ENCODE measurements around the gene HDAC9. TPM values are rescaled to one million over a fixed set of nuclear protein-coding genes. Genes with fewer than 3 reads are reported as not detected.

HDAC9 gene
- total RNA-seq, 4 donors from 2014 or later, result 3.0 to 14.0 (median 5.6) TPM

GRCh38 chr7:18535810-18536415 is 40.4 kb downstream of the HDAC9 start:
- DNase-seq (peak; percentile 13 to 63), ATAC-seq (peak; percentile 94 to 95)
- TF ChIP-seq CTCF (IDR thresholded peaks at IDR 0.05 in 4 of 5, conservative IDR thresholded peaks at IDR 0.05 in 1 of 5), result no peak
- TF ChIP-seq POLR2A (IDR thresholded peaks at IDR 0.05), result no peak
- Histone ChIP-seq H3K27me3 (no peaks in the 10 kb centered on the region), H3K36me3 (no peaks in the 10 kb centered on the region), H3K9me3 (no peaks in the 10 kb centered on the region), H3K4me3 (peak overlapping the region in 1 of 4 donors; percentile 11), H3K27ac (peak overlapping the region; percentile 56 to 69 (median 66)), H3K4me1 (peaks cover 39 to 42% of the 10 kb centered on the region in 2 donors)
- in situ Hi-C loops (cut with MboI; ENCODE audit: low sequenced_read_pairs in 4 of 4) (no loop called here), intact Hi-C loops (cut with DNase I; ENCODE audit: low total_unique reads) (loop anchor here (5.0 kb wide), 1 partner anchor 39 kb away; the partner anchor contains the start of gene HDAC9)

GRCh38 chr7:18536486-18536885 is 40.9 kb downstream of the HDAC9 start:
- no peak for ATAC-seq
- H3K36me3 ChIP-seq, result no peaks in the 10 kb centered on the region
- H3K9me3 ChIP-seq, result no peaks in the 10 kb centered on the region
- peak overlapping the region in 1 of 4 donors; percentile 11 for H3K4me3 ChIP-seq
- intact Hi-C loops (cut with DNase I; ENCODE audit: low total_unique reads), result loop anchor here (5.0 kb wide), 1 partner anchor 39 kb away; the partner anchor contains the start of gene HDAC9
- peaks cover 44 to 47% of the 10 kb centered on the region in 2 donors for H3K4me1 ChIP-seq
- H3K27ac ChIP-seq, result peak overlapping the region; percentile 56 to 69 (median 66)
- in situ Hi-C loops (cut with MboI; ENCODE audit: low sequenced_read_pairs in 4 of 4), result no loop called here
- no peaks in the 10 kb centered on the region for H3K27me3 ChIP-seq
- no peak for DNase-seq
- no peak for TF ChIP-seq POLR2A (IDR thresholded peaks at IDR 0.05)
- TF ChIP-seq CTCF (IDR thresholded peaks at IDR 0.05 in 4 of 5, conservative IDR thresholded peaks at IDR 0.05 in 1 of 5), result no peak

GRCh38 chr7:18538554-18539250 is 43.2 kb downstream of the HDAC9 start:
- Histone ChIP-seq H3K27me3 (no peaks in the 10 kb centered on the region), H3K4me1 (peaks cover 49 to 51% of the 10 kb centered on the region in 2 donors), H3K36me3 (no peaks in the 10 kb centered on the region), H3K4me3 (no peak overlapping the region), H3K27ac (peak overlapping the region; percentile 20 to 69 (median 41)), H3K9me3 (no peaks in the 10 kb centered on the region)
- TF ChIP-seq CTCF (IDR thresholded peaks at IDR 0.05 in 4 of 5, conservative IDR thresholded peaks at IDR 0.05 in 1 of 5), result no peak
- TF ChIP-seq POLR2A (IDR thresholded peaks at IDR 0.05), result no peak
- ATAC-seq (no peak), DNase-seq (no peak)
- in situ Hi-C loops (cut with MboI; ENCODE audit: low sequenced_read_pairs in 4 of 4) (no loop called here), intact Hi-C loops (cut with DNase I; ENCODE audit: low total_unique reads) (loop anchor here (5.0 kb wide), 1 partner anchor 41 kb away; the partner anchor contains the start of gene HDAC9)

- Histone ChIP-seq H3K27me3 (no peaks in the 10 kb centered on the region), H3K36me3 (no peaks in the 10 kb centered on the region), H3K27ac (peak overlapping the region in 3 of 4 donors; percentile 7 to 59 (median 46)), H3K4me1 (peaks cover 47% of the 10 kb centered on the region in 2 donors), H3K4me3 (no peak overlapping the region), H3K9me3 (no peaks in the 10 kb centered on the region)
- intact Hi-C loops (cut with DNase I; ENCODE audit: low total_unique reads) (no loop called here), in situ Hi-C loops (cut with MboI; ENCODE audit: low sequenced_read_pairs in 4 of 4) (no loop called here)
- ATAC-seq (no peak), DNase-seq (no peak)
- no peak for TF ChIP-seq POLR2A (IDR thresholded peaks at IDR 0.05)
- TF ChIP-seq CTCF (IDR thresholded peaks at IDR 0.05 in 4 of 5, conservative IDR thresholded peaks at IDR 0.05 in 1 of 5), result no peak
These were observed 44.8 kb downstream of the HDAC9 start for GRCh38 chr7:18540396-18540795.
